Thymus (tissue), 11 donors: ENCODE results near the gene HOXC12. TPM values are rescaled to one million over a fixed set of nuclear protein-coding genes. Genes with fewer than 3 reads are reported as not detected.

ENCODE experiments used
- DNase-seq, 9 donors: peaks; one replicate each; pipeline ENCODE4 v3.0.0-alpha.2; 2013; ENCODE audit warnings: low spot score in 9 of 9, low read depth in 6 of 9, missing footprints in 1 of 9
- H3K27ac ChIP-seq, 2 donors: one replicate each; pipeline ENCODE4 v1.5.1; 2013; ENCODE audit warnings: control low read depth in 1 of 2, low read depth in 1 of 2, low read length in 1 of 2, mild to moderate bottlenecking in 1 of 2, moderate library complexity in 1 of 2
- H3K27me3 ChIP-seq, 2 donors: one replicate each; pipeline ENCODE4 v1.5.1; 2013; ENCODE audit warnings: low read length in 1 of 2; ENCODE audit not compliant: control insufficient read depth in 2 of 2, insufficient read depth in 1 of 2
- H3K36me3 ChIP-seq, 2 donors: one replicate each; pipeline ENCODE4 v1.5.1; 2013; ENCODE audit warnings: low read length in 1 of 2, mild to moderate bottlenecking in 1 of 2, moderate library complexity in 1 of 2; ENCODE audit not compliant: control insufficient read depth in 2 of 2, insufficient read depth in 2 of 2
- H3K4me1 ChIP-seq, 2 donors: one replicate each; pipeline ENCODE4 v1.5.1; 2013; ENCODE audit warnings: low read length in 2 of 2; ENCODE audit not compliant: control insufficient read depth in 2 of 2, insufficient read depth in 2 of 2
- H3K4me3 ChIP-seq, 2 donors: one replicate each; pipeline ENCODE4 v1.5.1; 2013; ENCODE audit warnings: low read length in 2 of 2, control low read depth in 1 of 2, mild to moderate bottlenecking in 1 of 2
- H3K9me3 ChIP-seq, 2 donors: one replicate each; pipeline ENCODE4 v1.5.1; 2013; ENCODE audit warnings: low read length in 1 of 2, mild to moderate bottlenecking in 1 of 2; ENCODE audit not compliant: control insufficient read depth in 2 of 2, insufficient read depth in 1 of 2
- WGBS: extraction: QIAGEN DNeasy Blood & Tissue Kit; methylation state at CpG from one replicate; pipeline ENCODE4 v1.1.7; 2013; 5-methylcytosine and 5-hydroxymethylcytosine counted together
- polyA plus RNA-seq: library from polyadenylated mRNA; stranded (reverse); fragments of 200-250 nt; gene quantifications from one replicate; pipeline ENCODE4 v1.2.3, GENCODE V29; 2013
- total RNA-seq: library from RNA; stranded (reverse); fragments of 120-200 nt; gene quantifications from one replicate; pipeline ENCODE4 v1.2.4, GENCODE V29; 2013
- donor health status: healthy.

Gene HOXC12
- total and polyA plus RNA-seq, 2 donors: 0.05 to 0.07 TPM

DNA sequence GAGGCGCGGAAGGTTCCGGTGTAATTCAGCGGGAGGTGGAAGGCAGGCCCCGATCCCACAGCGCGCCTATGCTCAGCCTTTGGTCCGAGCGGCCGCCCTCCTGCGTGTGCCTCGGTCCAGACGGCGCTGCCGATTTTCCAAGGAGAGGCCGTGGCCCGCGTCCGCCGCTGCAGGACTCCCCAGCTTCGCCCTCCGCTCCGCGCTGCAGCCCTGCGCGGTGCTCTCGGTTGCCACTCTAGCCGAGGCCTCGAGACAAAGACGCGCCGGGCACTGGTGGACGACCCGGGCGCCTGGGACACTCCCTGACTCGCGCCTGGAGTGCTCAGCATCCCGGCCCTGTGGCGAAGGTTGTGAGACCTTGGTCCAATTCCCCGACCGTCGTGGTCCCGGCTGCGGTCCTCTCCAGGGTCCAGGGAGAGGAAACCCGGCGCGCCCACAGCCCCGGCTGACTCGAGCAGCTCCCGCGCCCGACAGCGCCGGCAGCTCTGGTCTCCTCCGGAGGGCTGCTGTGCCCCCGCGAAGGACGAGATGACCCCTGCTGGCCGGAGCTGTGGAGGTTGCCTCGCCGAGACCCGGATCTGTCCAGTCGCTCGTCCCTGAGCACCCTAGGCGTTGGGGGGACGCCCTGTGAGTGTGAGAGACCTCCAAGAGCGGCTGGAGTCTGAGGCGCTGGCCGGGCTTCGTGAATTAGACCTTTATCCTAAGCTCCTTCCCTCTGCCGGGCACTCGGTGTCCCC is 6.5 kb downstream of the HOXC12 start:
- DNase-seq: no peak
- Histone ChIP-seq H3K27ac (no peak overlapping the region), H3K36me3 (no peaks in the 10 kb centered on the region), H3K4me1 (no peaks in the 10 kb centered on the region), H3K27me3 (peaks cover 83 to 100% of the 10 kb centered on the region in 2 donors), H3K4me3 (no peak overlapping the region), H3K9me3 (peaks cover 0 to 3% of the 10 kb centered on the region in 2 donors)
- 4% methylated on average over 72 of the region's 72 CpGs for WGBS

DNA sequence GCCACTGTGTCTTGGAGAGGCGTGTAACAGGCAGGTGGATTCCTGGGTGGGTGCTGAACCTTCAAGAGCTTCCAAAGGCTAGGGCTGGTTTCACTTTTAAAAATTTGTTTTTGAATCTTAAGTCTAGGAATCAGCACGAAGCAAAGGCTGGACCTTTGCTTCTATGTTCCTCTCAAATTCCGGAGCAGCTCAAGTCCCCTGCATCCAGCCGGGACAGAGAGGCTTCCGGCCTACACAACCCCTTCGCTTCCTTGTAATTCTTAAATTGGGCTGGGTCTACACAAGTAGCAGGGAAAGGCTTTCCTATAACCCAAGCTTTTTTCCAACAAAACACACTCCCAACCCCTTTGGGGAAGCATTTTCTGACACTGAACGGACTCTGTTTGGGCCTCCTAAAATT is 8.3 kb downstream of the HOXC12 start:
- no peak for DNase-seq
- H3K4me3 ChIP-seq: no peak overlapping the region
- 22% methylated on average over 7 of the region's 7 CpGs for WGBS
- H3K4me1 ChIP-seq: no peaks in the 10 kb centered on the region
- H3K27me3 ChIP-seq: peaks cover 83 to 100% of the 10 kb centered on the region in 2 donors
- no peaks in the 10 kb centered on the region for H3K36me3 ChIP-seq
- H3K27ac ChIP-seq: no peak overlapping the region
- peaks cover 0 to 3% of the 10 kb centered on the region in 2 donors for H3K9me3 ChIP-seq

DNA sequence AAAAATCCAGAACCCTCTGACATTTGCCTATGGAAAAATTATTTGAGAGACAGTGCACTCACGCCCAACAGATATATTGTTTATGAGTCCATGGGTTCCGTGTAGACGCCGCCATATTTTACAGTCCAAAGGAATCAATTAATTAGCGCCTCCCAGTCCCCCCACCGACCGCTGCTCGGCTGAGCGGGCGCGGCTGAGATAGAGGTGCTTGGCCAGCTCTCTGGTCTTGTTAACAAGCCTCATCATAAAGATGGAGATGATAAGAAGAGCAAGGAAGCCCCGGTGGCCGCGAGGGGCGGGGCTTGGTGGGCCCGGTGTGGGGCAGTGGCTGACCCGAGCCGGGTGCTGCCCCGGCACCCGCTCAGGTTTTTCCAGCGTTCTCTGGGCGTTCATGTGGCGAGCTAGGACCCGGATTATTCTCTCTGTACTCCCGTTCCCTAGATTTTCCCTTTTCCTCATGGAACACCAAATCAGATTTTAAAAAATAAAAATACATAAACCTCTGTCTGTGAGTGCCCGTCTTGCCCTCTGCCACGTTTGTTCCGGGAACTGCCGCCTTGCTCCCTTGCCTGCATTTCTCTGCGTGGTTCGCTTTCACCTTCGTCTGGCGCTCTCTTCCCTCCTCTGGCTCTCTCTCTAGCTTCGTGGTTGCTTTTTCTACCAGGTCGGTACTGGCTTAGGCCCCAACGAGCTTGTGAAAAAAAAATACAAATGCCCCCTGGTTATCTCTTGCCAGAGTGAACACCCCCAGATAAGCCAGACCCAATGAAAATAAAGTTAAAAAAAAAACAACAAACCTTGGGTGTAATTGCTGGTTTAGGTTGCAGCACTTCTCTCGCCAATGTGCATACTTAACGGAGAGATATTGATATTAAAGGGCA is 9.0 kb downstream of the HOXC12 start:
- H3K27me3 ChIP-seq: peaks cover 83 to 100% of the 10 kb centered on the region in 2 donors
- WGBS: 9% methylated on average over 38 of the region's 38 CpGs
- peaks cover 0 to 3% of the 10 kb centered on the region in 2 donors for H3K9me3 ChIP-seq
- no peaks in the 10 kb centered on the region for H3K4me1 ChIP-seq
- no peak overlapping the region for H3K27ac ChIP-seq
- no peak overlapping the region for H3K4me3 ChIP-seq
- H3K36me3 ChIP-seq: no peaks in the 10 kb centered on the region
- no peak for DNase-seq

DNA sequence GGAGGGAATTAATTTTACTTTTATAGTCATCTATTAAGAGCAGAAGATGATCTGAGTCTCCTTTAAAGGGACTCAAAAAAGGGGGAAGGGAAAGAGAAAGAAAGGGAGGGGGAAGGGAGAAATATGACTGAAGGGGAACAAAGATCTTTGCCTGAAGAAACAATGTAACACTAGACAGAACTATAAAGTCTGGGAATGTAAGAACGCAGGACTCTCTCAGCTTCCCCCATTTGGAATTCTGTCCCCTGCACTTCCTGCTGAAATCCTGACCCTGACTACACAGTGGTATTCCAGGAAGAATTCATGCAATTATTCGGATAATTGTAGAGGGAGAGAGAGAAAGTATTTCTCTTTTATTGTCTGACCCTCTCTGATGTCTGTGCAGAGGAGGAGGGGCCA is 9.6 kb downstream of the HOXC12 start:
- H3K4me3 ChIP-seq: no peak overlapping the region
- no peak overlapping the region for H3K27ac ChIP-seq
- no peaks in the 10 kb centered on the region for H3K36me3 ChIP-seq
- no peaks in the 10 kb centered on the region for H3K4me1 ChIP-seq
- H3K27me3 ChIP-seq: peaks cover 84 to 100% of the 10 kb centered on the region in 2 donors
- WGBS: 12% methylated on average over 2 of the region's 2 CpGs
- peaks cover 0 to 3% of the 10 kb centered on the region in 2 donors for H3K9me3 ChIP-seq
- no peak for DNase-seq

DNA sequence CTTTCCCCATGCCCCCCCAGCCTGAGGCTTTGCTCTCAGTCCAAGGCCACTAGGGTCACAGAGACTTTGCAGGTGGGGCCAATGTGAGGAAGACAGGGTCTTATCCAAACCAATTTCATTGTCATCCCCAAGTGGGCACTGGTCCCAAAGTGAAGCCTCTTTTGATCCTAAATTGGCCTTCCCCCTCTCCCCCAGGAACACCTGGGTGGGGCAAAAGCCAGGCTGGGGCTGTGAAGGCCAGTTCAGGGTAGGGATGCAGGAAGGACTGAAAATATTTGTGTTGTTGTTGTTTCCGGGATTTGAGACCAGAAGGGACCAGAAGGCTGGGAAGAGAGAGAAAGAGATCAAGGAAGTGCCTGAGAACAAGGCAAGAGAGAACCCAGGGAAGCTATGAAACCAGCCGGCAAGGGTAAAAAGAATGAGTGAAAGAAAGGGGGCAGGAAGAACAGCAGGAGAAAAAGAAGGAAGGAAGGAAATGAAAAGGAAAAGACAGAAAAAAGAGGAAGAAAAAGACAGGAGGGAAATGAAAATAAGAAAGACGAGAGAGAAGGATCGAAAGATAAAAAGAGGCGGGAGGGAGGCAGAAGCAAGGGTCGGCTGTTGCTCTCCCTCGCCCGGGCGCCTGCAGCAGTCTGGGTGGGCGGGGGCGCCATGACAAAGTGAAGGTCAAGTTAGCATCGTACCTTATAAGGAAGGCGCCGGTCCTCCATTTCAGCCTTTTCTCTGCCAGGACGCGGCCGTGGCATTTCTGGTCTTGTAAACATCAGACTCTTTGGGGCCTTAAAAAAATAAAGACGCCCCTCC is 10.8 kb downstream of the HOXC12 start:
- no peak for DNase-seq
- H3K4me3 ChIP-seq: no peak overlapping the region
- 7% methylated on average over 18 of the region's 18 CpGs for WGBS
- no peaks in the 10 kb centered on the region for H3K36me3 ChIP-seq
- H3K27ac ChIP-seq: no peak overlapping the region
- peaks cover 87 to 100% of the 10 kb centered on the region in 2 donors for H3K27me3 ChIP-seq
- H3K9me3 ChIP-seq: peaks cover 0 to 3% of the 10 kb centered on the region in 2 donors
- H3K4me1 ChIP-seq: no peaks in the 10 kb centered on the region

DNA sequence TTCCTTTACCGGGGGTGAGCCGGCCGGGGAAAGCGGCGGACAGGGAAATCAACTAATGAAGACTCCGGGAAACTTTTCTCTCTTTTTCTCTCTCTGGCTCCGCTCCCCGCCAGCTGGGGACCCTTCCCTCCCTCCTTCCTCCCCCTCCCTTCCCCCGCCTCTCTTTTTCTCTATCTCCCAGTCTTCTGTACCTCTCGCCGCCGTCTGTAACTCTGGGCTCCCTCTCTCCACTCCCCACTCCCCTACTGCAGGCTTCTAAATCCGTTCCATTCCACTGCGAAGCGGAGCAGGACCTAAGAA is 11.3 kb downstream of the HOXC12 start:
- Histone ChIP-seq H3K4me3 (no peak overlapping the region), H3K27me3 (peaks cover 87 to 100% of the 10 kb centered on the region in 2 donors), H3K9me3 (peaks cover 0 to 3% of the 10 kb centered on the region in 2 donors), H3K27ac (no peak overlapping the region), H3K4me1 (no peaks in the 10 kb centered on the region), H3K36me3 (no peaks in the 10 kb centered on the region)
- no peak for DNase-seq
- WGBS: 8% methylated on average over 15 of the region's 15 CpGs

DNA sequence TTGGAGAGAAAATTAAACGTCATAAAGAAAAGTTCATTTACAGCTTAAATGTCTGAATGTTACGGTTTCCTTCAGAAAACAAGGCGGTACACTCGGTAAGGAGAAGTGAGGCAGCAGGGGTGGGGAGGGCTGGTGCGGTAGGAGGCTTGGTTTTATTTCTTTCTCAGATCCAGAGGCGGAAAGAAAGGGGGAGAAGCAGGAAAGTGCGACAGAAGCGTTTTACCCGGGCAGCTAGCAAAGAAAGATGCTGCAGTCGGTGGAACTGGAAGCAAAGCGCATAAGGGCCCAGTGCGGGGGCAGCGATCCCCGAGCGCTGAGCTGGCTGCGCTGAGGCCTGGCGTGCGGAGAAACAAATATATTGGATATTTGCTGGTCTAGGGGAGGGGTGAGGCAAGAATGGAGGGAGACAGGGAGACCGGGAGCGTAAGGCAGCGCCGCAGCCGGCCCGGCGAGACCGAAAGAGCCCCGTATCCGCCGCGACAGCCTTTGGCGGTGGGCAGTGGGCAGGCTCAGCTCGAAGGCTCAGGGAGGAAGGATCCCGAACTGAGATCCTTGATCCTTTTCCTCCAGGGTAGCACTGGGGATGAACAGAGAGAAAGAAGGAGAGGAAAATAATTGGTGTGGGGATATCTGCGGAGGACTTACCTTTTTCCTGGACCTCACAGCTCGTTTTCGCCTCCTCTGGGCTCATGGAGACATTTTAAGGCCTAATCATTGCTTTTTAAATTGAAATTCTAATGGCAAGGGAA is 11.9 kb downstream of the HOXC12 start:
- no peaks in the 10 kb centered on the region for H3K36me3 ChIP-seq
- whole genome bisulfite sequencing: 7% methylated on average over 36 of the region's 36 CpGs
- no peaks in the 10 kb centered on the region for H3K4me1 ChIP-seq
- no peak overlapping the region for H3K4me3 ChIP-seq
- no peak for DNase-seq
- H3K27me3 ChIP-seq: peaks cover 87 to 100% of the 10 kb centered on the region in 2 donors
- peaks cover 0 to under 1% of the 10 kb centered on the region in 2 donors for H3K9me3 ChIP-seq
- no peak overlapping the region for H3K27ac ChIP-seq

DNA sequence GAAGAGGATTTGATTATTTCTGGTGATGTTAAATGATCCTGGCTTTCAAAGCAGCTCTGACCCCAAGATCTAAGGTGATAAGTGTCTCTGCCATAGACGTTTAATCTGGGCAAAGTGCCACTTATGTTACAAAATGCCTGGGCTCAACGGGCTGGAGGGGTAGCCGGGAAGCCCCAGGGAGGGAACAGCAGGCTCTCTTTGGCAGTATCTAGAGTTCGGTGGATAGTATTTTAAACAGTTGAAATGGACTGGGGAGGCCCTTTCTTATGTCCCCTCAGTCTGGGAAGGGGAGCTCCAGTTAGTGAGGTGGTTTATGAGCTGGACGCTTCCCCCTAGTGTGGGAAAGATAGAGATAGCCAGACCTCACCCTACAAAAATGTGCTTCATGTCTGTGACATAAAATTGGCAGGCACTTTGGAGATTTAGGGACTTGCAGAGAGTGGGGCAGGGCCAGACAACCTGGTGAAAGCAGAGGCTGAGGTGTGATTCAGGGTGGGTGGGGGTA is 12.8 kb downstream of the HOXC12 start:
- Histone ChIP-seq H3K4me1 (no peaks in the 10 kb centered on the region), H3K27me3 (peaks cover 89 to 100% of the 10 kb centered on the region in 2 donors), H3K36me3 (no peaks in the 10 kb centered on the region), H3K27ac (no peak overlapping the region), H3K4me3 (no peak overlapping the region), H3K9me3 (no peaks in the 10 kb centered on the region)
- WGBS: 8% methylated on average over 5 of the region's 5 CpGs
- no peak for DNase-seq
